Measurements from ENCODE around the gene R3HDM4.
A peak's percentile ranks its signal among the peaks of the same experiment; 100 is the strongest.

Gene R3HDM4

DNA sequence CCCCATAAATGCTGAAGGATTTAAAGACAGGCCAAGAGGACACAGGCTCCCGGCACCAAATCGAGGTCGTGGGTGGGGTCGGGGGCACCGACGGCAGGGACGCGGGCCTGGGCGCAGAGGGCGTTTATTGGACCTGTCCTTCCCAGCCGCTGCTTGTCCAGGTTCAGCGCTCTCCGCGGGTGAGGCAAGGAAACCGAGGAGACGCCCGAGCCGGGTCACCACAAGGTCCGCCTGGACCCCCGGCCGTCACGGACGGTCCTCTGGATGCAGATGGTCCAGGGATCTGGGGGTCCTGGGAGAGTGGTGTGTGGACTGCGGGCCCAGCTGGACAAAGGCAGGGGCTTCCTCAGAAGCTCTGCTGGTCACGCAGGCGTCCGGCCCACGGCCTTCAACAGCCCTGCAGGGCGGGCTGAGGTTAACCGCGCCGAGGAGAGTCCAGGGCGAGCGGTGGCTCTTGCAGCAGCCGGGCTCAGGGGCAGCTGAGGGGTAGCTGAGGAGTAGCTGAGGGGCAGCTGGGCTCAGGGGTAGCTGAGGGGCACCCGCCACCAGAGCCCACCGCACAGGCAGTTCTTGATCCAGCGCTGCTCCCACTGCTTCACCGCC is 45.1 kb downstream of the R3HDM4 start:
- no peak for FAIRE-seq
- DNase-seq (ENCODE audit: insufficient read length, low spot score): no peak
- TF ChIP-seq TAF1 (IDR thresholded peaks at IDR 0.05; ENCODE audit: low read depth, low read length) (no peak), PAX5 (IDR thresholded peaks at IDR 0.05; ENCODE audit: insufficient read depth, low read length, severe bottlenecking) (no peak), POLR2AphosphoS5 (IDR thresholded peaks at IDR 0.05; ENCODE audit: low read depth, low read length) (no peak), POLR2A (IDR thresholded peaks at IDR 0.05; ENCODE audit: low read depth, low read length) (no peak), POU2F2 (IDR thresholded peaks at IDR 0.05; ENCODE audit: low read depth, low read length) (no peak), SPI1 (IDR thresholded peaks at IDR 0.05; ENCODE audit: low read depth, low read length) (no peak)

DNA sequence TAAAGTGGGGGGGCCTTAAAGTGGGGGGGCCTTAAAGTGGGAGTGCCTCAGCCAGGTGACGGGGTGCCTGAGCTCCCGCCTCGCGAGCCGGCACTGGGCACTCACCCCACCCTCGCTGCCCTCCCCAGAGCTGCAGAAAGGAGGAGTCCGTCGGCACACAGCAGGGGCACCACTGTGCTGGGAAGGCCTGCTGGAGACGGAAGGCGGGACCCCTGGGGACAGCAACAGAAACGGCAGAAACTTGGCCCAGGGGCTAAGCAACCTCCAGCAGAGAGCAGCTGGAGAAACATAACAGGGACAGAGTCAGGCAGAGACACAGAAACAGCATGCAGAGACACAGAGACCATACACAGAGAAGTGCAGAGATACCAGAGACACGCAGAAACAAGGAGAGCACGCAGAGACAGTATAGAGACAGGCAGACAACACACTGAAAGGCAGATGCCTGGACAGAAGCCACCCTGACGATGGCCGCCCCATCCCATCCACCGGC is 45.7 kb downstream of the R3HDM4 start:
- TF ChIP-seq POLR2A (IDR thresholded peaks at IDR 0.05; ENCODE audit: low read depth, low read length): no peak
- TF ChIP-seq POU2F2 (IDR thresholded peaks at IDR 0.05; ENCODE audit: low read depth, low read length): no peak
- no peak for TF ChIP-seq POLR2AphosphoS5 (IDR thresholded peaks at IDR 0.05; ENCODE audit: low read depth, low read length)
- TF ChIP-seq TAF1 (IDR thresholded peaks at IDR 0.05; ENCODE audit: low read depth, low read length): no peak
- FAIRE-seq: no peak

DNA sequence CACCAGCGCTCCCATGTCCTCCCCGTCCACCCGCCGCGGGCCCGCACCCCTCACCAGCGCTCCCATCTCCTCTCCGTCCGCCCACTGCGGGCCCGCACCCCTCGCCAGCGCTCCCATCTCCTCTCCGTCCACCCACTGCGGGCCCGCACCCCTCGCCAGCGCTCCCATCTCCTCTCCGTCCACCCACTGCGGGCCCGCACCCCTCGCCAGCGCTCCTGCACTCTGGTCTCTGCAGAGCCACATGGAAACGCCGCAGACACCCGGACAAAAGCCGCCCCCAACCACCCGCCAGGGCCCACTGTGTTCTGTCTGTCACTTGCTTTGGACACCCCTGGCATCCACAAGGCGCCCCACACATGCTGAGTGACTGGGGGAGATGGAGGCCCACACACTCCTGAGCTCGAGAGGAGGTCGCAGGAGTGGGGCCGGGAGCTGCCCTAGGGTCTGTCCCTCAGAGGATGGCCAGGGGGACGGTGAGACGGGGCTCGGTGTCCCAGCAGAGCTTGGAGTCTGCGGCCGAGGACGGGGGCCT is 46.2 kb downstream of the R3HDM4 start:
- FAIRE-seq: no peak
- TF ChIP-seq POLR2AphosphoS5 (IDR thresholded peaks at IDR 0.05; ENCODE audit: low read depth, low read length): no peak
- TF ChIP-seq TAF1 (IDR thresholded peaks at IDR 0.05; ENCODE audit: low read depth, low read length): no peak
- TF ChIP-seq PAX5 (IDR thresholded peaks at IDR 0.05; ENCODE audit: insufficient read depth, low read length, severe bottlenecking): no peak
- TF ChIP-seq POU2F2 (IDR thresholded peaks at IDR 0.05; ENCODE audit: low read depth, low read length): no peak
- no peak for TF ChIP-seq SPI1 (IDR thresholded peaks at IDR 0.05; ENCODE audit: low read depth, low read length)
- no peak for TF ChIP-seq POLR2A (IDR thresholded peaks at IDR 0.05; ENCODE audit: low read depth, low read length)
- DNase-seq (ENCODE audit: insufficient read length, low spot score): no peak

More for the DNA sequence above, 45.7 kb downstream of the R3HDM4 start:
- no peak for DNase-seq (ENCODE audit: insufficient read length, low spot score)

DNA sequence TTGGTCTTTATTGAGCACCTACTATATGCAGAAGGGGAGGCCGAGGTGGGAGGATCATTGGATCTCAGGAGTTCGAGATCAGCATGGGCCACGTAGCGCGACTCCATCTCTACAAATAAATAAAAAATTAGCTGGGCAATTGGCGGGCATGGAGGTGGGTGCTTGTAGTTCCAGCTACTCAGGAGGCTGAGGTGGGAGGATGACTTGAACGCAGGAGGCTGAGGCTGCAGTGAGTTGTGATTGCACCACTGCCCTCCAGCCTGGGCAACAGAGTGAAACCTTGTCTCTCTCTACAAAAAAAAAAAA is 49.8 kb downstream of the R3HDM4 start:
- no peak for TF ChIP-seq SPI1 (IDR thresholded peaks at IDR 0.05; ENCODE audit: low read depth, low read length)
- no peak for TF ChIP-seq POLR2AphosphoS5 (IDR thresholded peaks at IDR 0.05; ENCODE audit: low read depth, low read length)
- no peak for TF ChIP-seq TAF1 (IDR thresholded peaks at IDR 0.05; ENCODE audit: low read depth, low read length)
- TF ChIP-seq PAX5 (IDR thresholded peaks at IDR 0.05; ENCODE audit: insufficient read depth, low read length, severe bottlenecking): no peak
- TF ChIP-seq POU2F2 (IDR thresholded peaks at IDR 0.05; ENCODE audit: low read depth, low read length): no peak
- no peak for TF ChIP-seq POLR2A (IDR thresholded peaks at IDR 0.05; ENCODE audit: low read depth, low read length)
- FAIRE-seq: no peak
- DNase-seq (ENCODE audit: insufficient read length, low spot score): no peak

DNA sequence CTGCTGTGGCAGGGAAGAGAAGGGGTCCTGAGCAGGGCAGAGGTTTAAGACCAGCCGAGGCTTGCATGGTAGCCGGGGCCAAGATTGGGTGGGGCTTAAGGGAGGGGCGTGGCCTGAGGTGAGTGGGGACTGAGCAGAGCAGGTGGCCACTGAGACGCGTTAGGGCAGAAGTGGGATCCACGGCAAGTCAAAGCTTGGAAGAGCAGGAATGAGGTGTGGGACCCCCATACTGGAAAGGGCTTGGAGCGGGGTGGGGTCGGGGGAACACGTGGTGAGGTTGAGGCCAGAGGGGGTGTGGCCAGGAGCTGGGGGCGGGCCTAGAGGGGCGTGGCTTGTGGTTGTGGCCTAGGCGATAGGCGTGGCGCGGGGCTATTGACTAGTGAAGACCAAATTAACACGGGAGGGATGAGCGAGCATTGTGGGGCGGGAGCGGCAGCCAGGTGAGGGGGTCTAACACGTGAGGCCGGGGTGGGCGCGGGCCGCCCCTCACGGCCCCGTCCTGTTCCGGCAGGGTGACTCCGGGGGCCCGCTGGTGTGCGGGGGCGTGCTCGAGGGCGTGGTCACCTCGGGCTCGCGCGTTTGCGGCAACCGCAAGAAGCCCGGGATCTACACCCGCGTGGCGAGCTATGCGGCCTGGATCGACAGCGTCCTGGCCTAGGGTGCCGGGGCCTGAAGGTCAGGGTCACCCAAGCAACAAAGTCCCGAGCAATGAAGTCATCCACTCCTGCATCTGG is 50.3 kb downstream of the R3HDM4 start:
- no peak for DNase-seq (ENCODE audit: insufficient read length, low spot score)
- TF ChIP-seq SPI1 (IDR thresholded peaks at IDR 0.05; ENCODE audit: low read depth, low read length) (no peak), POLR2AphosphoS5 (IDR thresholded peaks at IDR 0.05; ENCODE audit: low read depth, low read length) (no peak), PAX5 (IDR thresholded peaks at IDR 0.05; ENCODE audit: insufficient read depth, low read length, severe bottlenecking) (no peak), TAF1 (IDR thresholded peaks at IDR 0.05; ENCODE audit: low read depth, low read length) (no peak), POLR2A (IDR thresholded peaks at IDR 0.05; ENCODE audit: low read depth, low read length) (no peak), POU2F2 (IDR thresholded peaks at IDR 0.05; ENCODE audit: low read depth, low read length) (no peak)

DNA sequence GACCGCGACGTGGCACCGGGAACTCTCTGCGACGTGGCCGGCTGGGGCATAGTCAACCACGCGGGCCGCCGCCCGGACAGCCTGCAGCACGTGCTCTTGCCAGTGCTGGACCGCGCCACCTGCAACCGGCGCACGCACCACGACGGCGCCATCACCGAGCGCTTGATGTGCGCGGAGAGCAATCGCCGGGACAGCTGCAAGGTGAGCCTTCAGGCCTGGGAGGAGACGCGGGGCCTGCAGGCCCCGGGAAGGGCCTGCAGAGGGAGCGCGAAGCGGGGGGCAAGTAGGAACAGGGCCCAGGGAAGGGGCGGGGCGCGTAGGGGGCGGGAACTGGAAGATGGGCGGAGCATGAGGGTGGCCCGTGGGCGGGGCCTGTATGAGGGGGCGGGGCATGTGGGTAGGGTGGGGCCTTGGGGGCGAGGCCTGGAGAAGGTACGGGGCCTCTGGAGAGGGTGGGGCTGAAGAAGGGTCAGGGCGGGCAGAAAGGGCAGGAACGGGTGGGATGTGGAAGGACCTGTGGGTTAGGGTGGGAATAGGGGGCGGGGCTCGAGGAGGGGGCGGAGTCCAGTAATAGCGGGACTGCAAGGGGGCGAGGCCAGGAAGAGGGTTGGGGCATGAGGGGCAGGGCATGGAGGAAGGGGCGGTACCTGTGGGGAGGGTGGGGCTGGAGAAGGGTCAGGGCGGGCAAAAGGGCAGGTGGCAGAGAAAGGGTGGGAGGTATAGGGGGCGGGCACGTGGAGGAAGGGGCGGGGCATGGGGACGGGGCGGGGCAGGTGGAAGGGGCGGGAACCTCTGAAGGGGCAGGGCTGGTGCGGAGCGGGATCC is 51.1 kb downstream of the R3HDM4 start:
- TF ChIP-seq POLR2AphosphoS5 (IDR thresholded peaks at IDR 0.05; ENCODE audit: low read depth, low read length) (no peak), POU2F2 (IDR thresholded peaks at IDR 0.05; ENCODE audit: low read depth, low read length) (no peak), POLR2A (IDR thresholded peaks at IDR 0.05; ENCODE audit: low read depth, low read length) (no peak), PAX5 (IDR thresholded peaks at IDR 0.05; ENCODE audit: insufficient read depth, low read length, severe bottlenecking) (no peak), TAF1 (IDR thresholded peaks at IDR 0.05; ENCODE audit: low read depth, low read length) (no peak), SPI1 (IDR thresholded peaks at IDR 0.05; ENCODE audit: low read depth, low read length) (no peak)
- DNase-seq (ENCODE audit: insufficient read length, low spot score) (no peak), FAIRE-seq (no peak)

More for the DNA sequence above, 50.3 kb downstream of the R3HDM4 start:
- peak; percentile 38 for FAIRE-seq

DNA sequence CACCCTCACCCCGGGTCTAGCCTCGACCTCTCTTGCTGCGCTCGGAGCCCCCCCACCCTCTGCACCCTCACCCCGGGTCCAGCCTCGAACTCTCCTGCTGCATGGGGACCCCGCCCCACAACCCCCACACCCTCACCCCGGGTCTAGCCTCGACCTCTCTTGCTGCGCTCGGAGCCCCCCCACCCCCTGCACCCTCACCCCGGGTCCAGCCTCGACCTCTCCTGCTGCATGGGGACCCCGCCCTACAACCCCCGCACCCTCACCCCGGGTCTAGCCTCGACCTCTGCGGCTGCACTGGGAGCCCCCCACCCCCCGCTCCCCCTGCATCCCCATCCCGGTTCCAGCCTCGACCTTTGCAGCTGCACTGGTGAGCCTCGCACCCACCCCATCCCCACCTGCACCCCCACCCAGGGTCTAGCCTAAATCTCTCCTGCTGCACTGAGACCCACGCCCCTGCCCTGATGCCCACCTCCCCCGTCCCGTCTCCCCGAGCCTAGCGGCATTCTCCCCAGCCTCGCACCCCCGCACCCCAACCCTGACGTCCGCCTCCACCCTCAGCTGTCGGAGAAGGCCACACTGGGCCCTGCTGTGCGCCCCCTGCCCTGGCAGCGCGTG is 51.8 kb downstream of the R3HDM4 start:
- FAIRE-seq (no peak), DNase-seq (ENCODE audit: insufficient read length, low spot score) (no peak)
- no peak for TF ChIP-seq POLR2AphosphoS5 (IDR thresholded peaks at IDR 0.05; ENCODE audit: low read depth, low read length)
- no peak for TF ChIP-seq POU2F2 (IDR thresholded peaks at IDR 0.05; ENCODE audit: low read depth, low read length)
- no peak for TF ChIP-seq TAF1 (IDR thresholded peaks at IDR 0.05; ENCODE audit: low read depth, low read length)
- no peak for TF ChIP-seq SPI1 (IDR thresholded peaks at IDR 0.05; ENCODE audit: low read depth, low read length)
- TF ChIP-seq POLR2A (IDR thresholded peaks at IDR 0.05; ENCODE audit: low read depth, low read length): no peak
- TF ChIP-seq PAX5 (IDR thresholded peaks at IDR 0.05; ENCODE audit: insufficient read depth, low read length, severe bottlenecking): no peak

DNA sequence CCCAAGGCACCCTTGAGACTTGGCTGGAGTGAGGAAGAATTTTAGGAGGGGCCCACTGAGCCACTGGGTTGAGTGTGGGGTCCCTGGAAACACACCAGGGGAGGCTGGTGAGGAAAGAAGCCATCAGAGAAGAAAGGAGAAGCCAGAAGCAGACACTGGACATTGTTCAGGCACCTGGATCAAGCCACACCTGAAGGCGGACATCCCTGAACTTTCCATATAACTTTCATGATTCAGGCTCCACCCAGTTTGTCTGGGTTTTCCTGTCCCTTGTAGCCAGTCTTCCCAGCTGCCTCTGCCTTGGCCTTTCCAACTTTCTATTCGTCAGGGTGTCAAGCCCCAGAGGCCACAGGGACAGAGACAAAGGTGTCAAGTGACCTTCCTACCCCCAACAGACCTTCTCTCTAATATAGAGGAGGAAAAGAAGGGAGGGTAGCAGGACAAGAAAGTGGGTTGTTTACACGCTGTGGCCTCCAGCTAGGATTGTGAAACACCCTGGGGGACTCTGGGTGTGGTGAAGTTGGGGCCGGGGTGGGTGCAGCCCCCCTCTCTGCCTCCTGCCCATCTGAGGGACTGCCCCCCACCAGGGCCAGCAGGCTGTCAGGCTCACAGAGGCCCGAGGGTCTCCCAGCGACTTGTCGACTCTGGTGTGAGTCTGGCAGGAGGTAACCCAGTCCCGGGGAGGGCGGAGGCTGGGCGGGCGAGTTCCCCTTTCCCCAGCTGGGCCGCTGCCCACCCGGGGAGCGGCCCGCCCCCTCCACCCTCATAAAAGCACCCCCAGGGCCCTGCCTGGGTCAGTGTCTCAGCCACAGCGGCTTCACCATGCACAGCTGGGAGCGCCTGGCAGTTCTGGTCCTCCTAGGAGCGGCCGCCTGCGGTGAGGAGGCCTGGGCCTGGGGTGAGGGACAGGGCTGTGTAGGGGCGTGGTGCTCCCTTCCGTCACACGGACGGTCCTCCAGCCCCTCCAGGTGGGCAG is 53.9 kb downstream of the R3HDM4 start, which contains the start of gene CFD:
CFD (plus strand) TSS at position 797 of the 976 bp plus-strand sequence; CDS start at position 823, 26 bp downstream.
- DNase-seq (ENCODE audit: insufficient read length, low spot score): no peak
- no peak for FAIRE-seq
- TF ChIP-seq TAF1 (IDR thresholded peaks at IDR 0.05; ENCODE audit: low read depth, low read length) (no peak), POU2F2 (IDR thresholded peaks at IDR 0.05; ENCODE audit: low read depth, low read length) (no peak), PAX5 (IDR thresholded peaks at IDR 0.05; ENCODE audit: insufficient read depth, low read length, severe bottlenecking) (no peak), SPI1 (IDR thresholded peaks at IDR 0.05; ENCODE audit: low read depth, low read length) (no peak), POLR2AphosphoS5 (IDR thresholded peaks at IDR 0.05; ENCODE audit: low read depth, low read length) (no peak), POLR2A (IDR thresholded peaks at IDR 0.05; ENCODE audit: low read depth, low read length) (no peak)
